Measurements from ENCODE around the gene PDLIM3.

The PDLIM3 gene

DNA sequence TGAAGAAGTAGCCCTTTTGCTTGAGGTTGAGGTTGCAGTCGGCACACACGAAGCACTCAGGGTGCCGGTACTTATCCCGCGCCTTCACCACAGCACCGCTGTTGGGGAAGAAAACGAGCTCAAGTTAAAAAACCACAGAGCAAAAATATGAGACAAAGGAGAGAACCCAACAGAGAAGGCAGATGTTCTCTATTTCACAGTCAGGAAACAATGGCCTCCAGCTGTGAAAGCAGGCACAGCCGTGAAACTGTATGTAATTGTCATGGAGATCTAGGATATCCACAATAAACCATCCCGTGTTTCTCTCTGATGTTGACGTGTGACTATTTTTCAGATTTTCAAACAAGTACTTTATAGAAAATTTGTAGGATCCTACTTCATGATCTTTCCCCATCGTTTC, 32.9 kb downstream of the PDLIM3 start:
- Histone ChIP-seq H3K27me3 (ENCODE audit: control insufficient read depth in 3 of 3, insufficient read depth in 3 of 3, low read depth in 1 of 3, low read length in 3 of 3) (no peaks in the 10 kb centered on the region), H3K4ac (ENCODE audit: low read length) (no peak overlapping the region), H3K36me3 (replicated peaks in 1 of 2; ENCODE audit: control insufficient read depth in 2 of 2, insufficient read depth in 2 of 2, low read length in 2 of 2) (no peaks in the 10 kb centered on the region), H4K8ac (ENCODE audit: low read depth, low read length) (no peak overlapping the region), H3K14ac (ENCODE audit: low read length) (no peak overlapping the region), H2BK12ac (ENCODE audit: low read length) (no peak overlapping the region), H2BK120ac (ENCODE audit: low read depth, low read length) (no peak overlapping the region), H3K4me3 (ENCODE audit: low read length in 2 of 2) (no peak overlapping the region), H3K79me1 (ENCODE audit: low read depth, low read length) (no peaks in the 10 kb centered on the region), H2AK5ac (ENCODE audit: low read depth, low read length) (peak overlapping the region; percentile 19), H3K27ac (replicated peaks; ENCODE audit: low read length) (no peak overlapping the region), H2BK5ac (ENCODE audit: low read length) (no peak overlapping the region), H3K18ac (ENCODE audit: low read length) (no peak overlapping the region), H3K4me1 (ENCODE audit: control insufficient read depth in 2 of 2, insufficient read depth in 1 of 2, low read depth in 1 of 2, low read length in 2 of 2) (no peaks in the 10 kb centered on the region), H2AFZ (ENCODE audit: low read length) (no peak overlapping the region), H3K9me3 (replicated peaks in 1 of 2; ENCODE audit: control insufficient read depth in 2 of 2, insufficient read depth in 1 of 2, low read depth in 1 of 2, low read length in 2 of 2) (peaks cover 8 to 11% of the 10 kb centered on the region in 2 donors), H3K4me2 (ENCODE audit: insufficient read depth, low read length, poor library complexity, severe bottlenecking) (no peak overlapping the region), H4K91ac (ENCODE audit: low read depth, low read length, poor library complexity) (no peak overlapping the region), H3K9ac (ENCODE audit: low read depth, low read length, poor library complexity) (no peak overlapping the region), H3K23ac (ENCODE audit: low read depth, low read length, poor library complexity) (no peak overlapping the region), H2BK15ac (ENCODE audit: low read length) (no peak overlapping the region)
- no CpG with 5 or more reads among the region's 11 CpGs for WGBS, 2 donors (ENCODE audit: extremely low coverage in 2 of 2, insufficient read length in 2 of 2, insufficient replicate concordance in 1 of 2)
- DNase-seq (ENCODE audit: low spot score): no peak

DNA sequence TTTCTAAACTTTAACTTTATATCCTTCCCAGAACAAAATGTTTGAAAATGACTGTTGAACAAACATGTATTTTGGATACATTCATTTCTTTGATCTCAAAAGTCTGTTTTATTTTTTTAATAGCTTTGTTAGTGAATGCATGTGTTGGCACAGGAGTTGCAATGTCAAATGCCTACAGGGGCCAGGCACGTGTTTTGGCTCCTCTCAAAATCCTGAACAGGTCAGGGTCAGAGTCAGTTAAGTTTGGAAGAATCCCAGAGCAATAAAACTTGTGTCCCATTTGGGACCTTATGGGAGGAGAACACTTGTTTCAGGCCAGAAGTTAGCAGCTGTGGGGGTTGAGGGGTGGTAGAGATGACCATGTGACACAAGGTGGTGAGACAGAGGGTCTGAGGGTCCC, 34.7 kb downstream of the PDLIM3 start:
- peaks cover 8 to 11% of the 10 kb centered on the region in 2 donors for H3K9me3 ChIP-seq (replicated peaks in 1 of 2; ENCODE audit: control insufficient read depth in 2 of 2, insufficient read depth in 1 of 2, low read depth in 1 of 2, low read length in 2 of 2)
- WGBS, 2 donors (ENCODE audit: extremely low coverage in 2 of 2, insufficient read length in 2 of 2, insufficient replicate concordance in 1 of 2): no CpG with 5 or more reads among the region's 1 CpG
- no peak overlapping the region for H4K91ac ChIP-seq (ENCODE audit: low read depth, low read length, poor library complexity)
- H3K4me1 ChIP-seq (ENCODE audit: control insufficient read depth in 2 of 2, insufficient read depth in 1 of 2, low read depth in 1 of 2, low read length in 2 of 2): no peaks in the 10 kb centered on the region
- no peak overlapping the region for H3K23ac ChIP-seq (ENCODE audit: low read depth, low read length, poor library complexity)
- no peak overlapping the region for H3K18ac ChIP-seq (ENCODE audit: low read length)
- H2AFZ ChIP-seq (ENCODE audit: low read length): no peak overlapping the region
- H2BK120ac ChIP-seq (ENCODE audit: low read depth, low read length): no peak overlapping the region
- H4K8ac ChIP-seq (ENCODE audit: low read depth, low read length): no peak overlapping the region
- H3K27me3 ChIP-seq (ENCODE audit: control insufficient read depth in 3 of 3, insufficient read depth in 3 of 3, low read depth in 1 of 3, low read length in 3 of 3): no peaks in the 10 kb centered on the region
- H3K4me3 ChIP-seq (ENCODE audit: low read length in 2 of 2): no peak overlapping the region
- H3K14ac ChIP-seq (ENCODE audit: low read length): no peak overlapping the region
- no peak overlapping the region for H3K4ac ChIP-seq (ENCODE audit: low read length)
- H2AK5ac ChIP-seq (ENCODE audit: low read depth, low read length): no peak overlapping the region
- no peak overlapping the region for H3K27ac ChIP-seq (replicated peaks; ENCODE audit: low read length)
- H2BK5ac ChIP-seq (ENCODE audit: low read length): no peak overlapping the region
- no peak overlapping the region for H2BK15ac ChIP-seq (ENCODE audit: low read length)
- DNase-seq (ENCODE audit: low spot score): no peak
- H3K36me3 ChIP-seq (replicated peaks in 1 of 2; ENCODE audit: control insufficient read depth in 2 of 2, insufficient read depth in 2 of 2, low read length in 2 of 2): no peaks in the 10 kb centered on the region
- H3K79me1 ChIP-seq (ENCODE audit: low read depth, low read length): no peaks in the 10 kb centered on the region
- no peak overlapping the region for H2BK12ac ChIP-seq (ENCODE audit: low read length)
- no peak overlapping the region for H3K9ac ChIP-seq (ENCODE audit: low read depth, low read length, poor library complexity)
- H3K4me2 ChIP-seq (ENCODE audit: insufficient read depth, low read length, poor library complexity, severe bottlenecking): no peak overlapping the region

DNA sequence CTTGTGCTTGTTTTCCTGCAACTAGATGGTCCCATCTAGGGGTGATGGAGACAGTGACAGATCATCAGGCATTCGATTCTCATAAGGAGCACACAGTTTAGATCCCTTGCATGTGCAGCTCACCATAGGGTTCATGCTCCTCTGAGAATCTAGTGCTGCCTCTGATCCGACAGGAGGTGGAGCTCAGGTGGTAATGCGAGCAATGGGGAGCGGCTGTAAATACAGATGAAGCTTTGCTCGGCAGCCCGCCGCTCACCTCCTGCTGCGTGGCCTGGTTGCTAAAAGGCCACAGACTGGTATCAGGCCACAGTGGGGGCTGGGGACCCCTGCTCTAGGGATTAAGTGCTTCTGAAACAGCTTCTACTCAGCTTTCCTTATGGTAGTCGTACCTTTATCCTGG, 35.3 kb downstream of the PDLIM3 start:
- H3K9me3 ChIP-seq (replicated peaks in 1 of 2; ENCODE audit: control insufficient read depth in 2 of 2, insufficient read depth in 1 of 2, low read depth in 1 of 2, low read length in 2 of 2): peaks cover 8 to 11% of the 10 kb centered on the region in 2 donors
- no peak overlapping the region for H3K14ac ChIP-seq (ENCODE audit: low read length)
- H3K4me3 ChIP-seq (ENCODE audit: low read length in 2 of 2): no peak overlapping the region
- H2BK120ac ChIP-seq (ENCODE audit: low read depth, low read length): no peak overlapping the region
- no peak overlapping the region for H3K9ac ChIP-seq (ENCODE audit: low read depth, low read length, poor library complexity)
- H2BK12ac ChIP-seq (ENCODE audit: low read length): no peak overlapping the region
- no peak overlapping the region for H4K91ac ChIP-seq (ENCODE audit: low read depth, low read length, poor library complexity)
- no peak overlapping the region for H4K8ac ChIP-seq (ENCODE audit: low read depth, low read length)
- no peak overlapping the region for H2BK15ac ChIP-seq (ENCODE audit: low read length)
- no peak overlapping the region for H3K27ac ChIP-seq (replicated peaks; ENCODE audit: low read length)
- no peak overlapping the region for H3K18ac ChIP-seq (ENCODE audit: low read length)
- no peak overlapping the region for H3K23ac ChIP-seq (ENCODE audit: low read depth, low read length, poor library complexity)
- H2AK5ac ChIP-seq (ENCODE audit: low read depth, low read length): no peak overlapping the region
- no peak overlapping the region for H2AFZ ChIP-seq (ENCODE audit: low read length)
- no peaks in the 10 kb centered on the region for H3K27me3 ChIP-seq (ENCODE audit: control insufficient read depth in 3 of 3, insufficient read depth in 3 of 3, low read depth in 1 of 3, low read length in 3 of 3)
- no peak overlapping the region for H2BK5ac ChIP-seq (ENCODE audit: low read length)
- DNase-seq (ENCODE audit: low spot score): no peak
- no peak overlapping the region for H3K4ac ChIP-seq (ENCODE audit: low read length)
- H3K36me3 ChIP-seq (replicated peaks in 1 of 2; ENCODE audit: control insufficient read depth in 2 of 2, insufficient read depth in 2 of 2, low read length in 2 of 2): no peaks in the 10 kb centered on the region
- WGBS, 2 donors (ENCODE audit: extremely low coverage in 2 of 2, insufficient read length in 2 of 2, insufficient replicate concordance in 1 of 2): no CpG with 5 or more reads among the region's 9 CpGs
- no peaks in the 10 kb centered on the region for H3K4me1 ChIP-seq (ENCODE audit: control insufficient read depth in 2 of 2, insufficient read depth in 1 of 2, low read depth in 1 of 2, low read length in 2 of 2)
- no peaks in the 10 kb centered on the region for H3K79me1 ChIP-seq (ENCODE audit: low read depth, low read length)
- no peak overlapping the region for H3K4me2 ChIP-seq (ENCODE audit: insufficient read depth, low read length, poor library complexity, severe bottlenecking)

DNA sequence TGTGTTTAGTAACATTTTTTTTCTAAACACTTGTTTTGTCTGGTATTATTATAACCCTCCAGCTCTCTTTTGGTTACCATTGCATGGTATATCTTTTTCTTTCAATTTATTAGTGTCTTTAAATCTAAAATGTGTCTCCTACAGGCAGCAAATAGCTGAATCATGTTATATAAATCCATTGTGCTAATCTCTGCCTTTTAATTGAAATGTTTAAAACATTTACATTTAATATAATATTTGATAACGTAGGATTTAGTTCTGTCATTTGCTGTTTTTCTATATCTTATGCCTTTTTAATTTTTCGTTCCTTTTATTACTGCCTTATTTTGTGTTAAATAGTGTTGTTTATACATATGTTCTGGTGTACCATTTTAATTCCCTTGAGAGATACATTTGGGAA, 46.7 kb downstream of the PDLIM3 start:
- Histone ChIP-seq H3K4ac (ENCODE audit: low read length) (no peak overlapping the region), H3K4me1 (ENCODE audit: control insufficient read depth in 2 of 2, insufficient read depth in 1 of 2, low read depth in 1 of 2, low read length in 2 of 2) (no peaks in the 10 kb centered on the region), H4K91ac (ENCODE audit: low read depth, low read length, poor library complexity) (no peak overlapping the region), H2AFZ (ENCODE audit: low read length) (no peak overlapping the region), H2BK15ac (ENCODE audit: low read length) (no peak overlapping the region), H3K9ac (ENCODE audit: low read depth, low read length, poor library complexity) (no peak overlapping the region), H4K8ac (ENCODE audit: low read depth, low read length) (no peak overlapping the region), H3K18ac (ENCODE audit: low read length) (no peak overlapping the region), H2AK5ac (ENCODE audit: low read depth, low read length) (no peak overlapping the region), H2BK5ac (ENCODE audit: low read length) (no peak overlapping the region), H3K27me3 (ENCODE audit: control insufficient read depth in 3 of 3, insufficient read depth in 3 of 3, low read depth in 1 of 3, low read length in 3 of 3) (no peaks in the 10 kb centered on the region), H3K4me2 (ENCODE audit: insufficient read depth, low read length, poor library complexity, severe bottlenecking) (no peak overlapping the region), H3K36me3 (replicated peaks in 1 of 2; ENCODE audit: control insufficient read depth in 2 of 2, insufficient read depth in 2 of 2, low read length in 2 of 2) (no peaks in the 10 kb centered on the region), H3K4me3 (ENCODE audit: low read length in 2 of 2) (no peak overlapping the region), H3K9me3 (replicated peaks in 1 of 2; ENCODE audit: control insufficient read depth in 2 of 2, insufficient read depth in 1 of 2, low read depth in 1 of 2, low read length in 2 of 2) (no peaks in the 10 kb centered on the region), H2BK120ac (ENCODE audit: low read depth, low read length) (no peak overlapping the region), H3K14ac (ENCODE audit: low read length) (no peak overlapping the region), H3K79me1 (ENCODE audit: low read depth, low read length) (no peaks in the 10 kb centered on the region), H2BK12ac (ENCODE audit: low read length) (no peak overlapping the region), H3K27ac (replicated peaks; ENCODE audit: low read length) (no peak overlapping the region), H3K23ac (ENCODE audit: low read depth, low read length, poor library complexity) (no peak overlapping the region)
- no CpG with 5 or more reads among the region's 2 CpGs for WGBS, 2 donors (ENCODE audit: extremely low coverage in 2 of 2, insufficient read length in 2 of 2, insufficient replicate concordance in 1 of 2)
- DNase-seq (ENCODE audit: low spot score): no peak
